Measurements from ENCODE around the gene TSBP1. TPM values are rescaled to one million over a fixed set of nuclear protein-coding genes. Genes with fewer than 3 reads are reported as not detected.

TSBP1 gene
- total and polyA plus RNA-seq, 9 of the 15 experiments (the other 6 are each of a cell fraction or from before 2014, with no cell fraction given): not detected

DNA sequence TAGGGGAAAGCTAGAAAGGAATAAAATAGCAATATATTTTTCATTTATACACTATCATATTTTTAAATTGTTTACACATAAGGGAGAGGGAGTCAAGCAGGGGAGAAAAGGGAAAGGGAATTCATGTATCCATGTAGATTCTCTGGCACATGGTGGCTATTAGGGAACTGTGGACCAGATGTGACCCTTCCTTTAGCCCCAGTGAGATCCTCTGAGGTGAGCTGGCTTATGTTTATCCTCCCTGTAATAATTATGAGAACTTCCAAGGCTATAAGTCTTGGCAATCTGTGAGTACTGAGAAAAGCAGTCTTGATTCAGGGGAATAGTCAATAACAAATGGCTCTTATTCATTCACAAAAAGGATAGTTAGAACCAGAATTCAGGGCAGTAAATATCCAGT is 42.6 kb downstream of the TSBP1 start (continued):
- TF ChIP-seq RBM25 (IDR thresholded peaks at IDR 0.05; ENCODE audit: low read depth, low read length, severe bottlenecking) (no peak), SRSF1 (IDR thresholded peaks at IDR 0.05; ENCODE audit: low read depth, low read length) (no peak)

DNA sequence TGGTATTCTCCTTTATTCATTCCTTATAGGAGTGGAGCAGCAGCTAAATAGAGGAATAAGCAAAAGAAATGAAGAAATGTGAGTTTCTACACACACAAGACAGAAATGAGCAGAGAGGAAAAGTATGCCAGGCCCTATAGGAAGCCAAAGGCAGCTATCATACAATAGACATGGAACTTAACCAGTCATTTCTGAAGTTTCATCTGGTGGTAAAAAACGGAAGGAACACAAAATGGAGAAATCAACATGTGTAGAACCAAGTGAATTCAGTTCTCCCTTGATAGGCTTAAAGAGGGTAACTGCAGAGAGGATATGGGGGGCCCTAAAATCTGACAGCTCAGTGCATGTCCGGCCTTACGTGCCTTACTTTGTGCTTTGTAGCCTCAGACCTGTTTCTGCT is 44.6 kb downstream of the TSBP1 start:
- POLR2A ChIA-PET: interaction anchor here (0.7 to 1.2 kb wide), 3 partner anchors 10 to 138 kb away, joined by 3 read pairs; no protein-coding TSS in a partner anchor
- no peak overlapping the region for H2AFZ ChIP-seq (ENCODE audit: low read depth, low read length)

DNA sequence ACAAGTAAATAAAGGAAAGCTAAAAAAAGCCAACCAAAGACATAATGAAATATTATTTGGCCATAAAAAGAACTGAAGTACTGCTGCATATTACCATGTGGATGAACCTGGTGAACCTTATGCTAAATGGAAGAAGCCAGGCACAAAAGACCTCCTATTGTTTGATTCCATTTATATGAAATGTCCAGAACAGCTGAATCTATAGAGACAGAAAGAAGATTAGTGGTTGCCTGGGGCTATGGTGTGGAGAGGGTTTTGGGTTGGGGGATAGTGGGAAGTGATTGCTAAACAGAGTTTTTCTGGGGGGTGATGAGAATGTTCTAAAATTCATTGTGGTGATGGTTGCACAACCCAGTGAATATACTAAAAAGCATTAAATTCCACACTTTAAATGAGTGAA is 53.2 kb downstream of the TSBP1 start:
- CTCF ChIA-PET (ENCODE audit: low intra/inter-chr PET ratio): no interaction called here
- no peak overlapping the region for H3K27ac ChIP-seq (ENCODE audit: extremely low read depth, low read depth, low read length)
- no peaks in the 10 kb centered on the region for H4K20me1 ChIP-seq (replicated peaks; ENCODE audit: control insufficient read depth, insufficient read depth, low read length)
- no peaks in the 10 kb centered on the region for H3K79me2 ChIP-seq (ENCODE audit: control insufficient read depth, insufficient read depth, low read length)
- H3K4me2 ChIP-seq (ENCODE audit: insufficient read depth, low read length): no peak overlapping the region
- no peak for ATAC-seq
- no peak overlapping the region for H3K9ac ChIP-seq (ENCODE audit: insufficient read depth in 1 of 2, low read depth in 2 of 2, low read length in 2 of 2)
- no peak for FAIRE-seq
- POLR2A ChIA-PET: no interaction called here
- no peak for DNase-seq (ENCODE audit: extremely low read depth in 1 of 4, low spot score in 3 of 4)
- no peaks in the 10 kb centered on the region for H3K9me1 ChIP-seq (ENCODE audit: control insufficient read depth, insufficient read depth, low read length)
- intact Hi-C loops (cut with micrococcal nuclease): no loop called here
- in situ Hi-C loops (cut with MboI): no loop called here
- H3K27me3 ChIP-seq (ENCODE audit: control insufficient read depth in 2 of 2, insufficient read depth in 2 of 2, low read length in 2 of 2): peaks cover 4 to 5% of the 10 kb centered on the region in 2 experiments
- H3K36me3 ChIP-seq (ENCODE audit: control insufficient read depth, insufficient read depth, low read length): no peaks in the 10 kb centered on the region
- TF ChIP-seq RBFOX2 (IDR thresholded peaks at IDR 0.05; ENCODE audit: low read depth, low read length): no peak
- TF ChIP-seq SAFB2 (IDR thresholded peaks at IDR 0.05; ENCODE audit: borderline replicate concordance, low read depth, low read length, severe bottlenecking): no peak
- TF ChIP-seq BDP1 (IDR thresholded peaks at IDR 0.05; ENCODE audit: insufficient read depth, insufficient read length): no peak
- no peak for TF ChIP-seq MCM2 (IDR thresholded peaks at IDR 0.05; ENCODE audit: low read depth)
- TF ChIP-seq NR2F6 (CRISPR knock-in tag; IDR thresholded peaks at IDR 0.05): no peak
- TF ChIP-seq ZNF57 (CRISPR knock-in tag; IDR thresholded peaks at IDR 0.05): no peak
- TF ChIP-seq CSDE1 (IDR thresholded peaks at IDR 0.05): no peak
- TF ChIP-seq, protein P1, sequence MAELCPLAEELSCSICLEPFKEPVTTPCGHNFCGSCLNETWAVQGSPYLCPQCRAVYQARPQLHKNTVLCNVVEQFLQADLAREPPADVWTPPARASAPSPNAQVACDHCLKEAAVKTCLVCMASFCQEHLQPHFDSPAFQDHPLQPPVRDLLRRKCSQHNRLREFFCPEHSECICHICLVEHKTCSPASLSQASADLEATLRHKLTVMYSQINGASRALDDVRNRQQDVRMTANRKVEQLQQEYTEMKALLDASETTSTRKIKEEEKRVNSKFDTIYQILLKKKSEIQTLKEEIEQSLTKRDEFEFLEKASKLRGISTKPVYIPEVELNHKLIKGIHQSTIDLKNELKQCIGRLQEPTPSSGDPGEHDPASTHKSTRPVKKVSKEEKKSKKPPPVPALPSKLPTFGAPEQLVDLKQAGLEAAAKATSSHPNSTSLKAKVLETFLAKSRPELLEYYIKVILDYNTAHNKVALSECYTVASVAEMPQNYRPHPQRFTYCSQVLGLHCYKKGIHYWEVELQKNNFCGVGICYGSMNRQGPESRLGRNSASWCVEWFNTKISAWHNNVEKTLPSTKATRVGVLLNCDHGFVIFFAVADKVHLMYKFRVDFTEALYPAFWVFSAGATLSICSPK (IDR thresholded peaks at IDR 0.05; ENCODE audit: borderline replicate concordance): no peak
- H3K9me3 ChIP-seq (replicated peaks; ENCODE audit: control insufficient read depth, insufficient read depth, low read depth, low read length): no peaks in the 10 kb centered on the region
- no peak overlapping the region for H3K4me3 ChIP-seq
- BruUV-seq (replicated peaks): no TSS peak
- no peak overlapping the region for H2AFZ ChIP-seq (ENCODE audit: low read depth, low read length)
- H3K4me1 ChIP-seq (replicated peaks in 1 of 2; ENCODE audit: control insufficient read depth in 2 of 2, insufficient read depth in 2 of 2, low read length in 2 of 2): no peaks in the 10 kb centered on the region; a peak in 1 of 5 replicates

More for the DNA sequence above, 44.6 kb downstream of the TSBP1 start:
- Histone ChIP-seq H3K79me2 (ENCODE audit: control insufficient read depth, insufficient read depth, low read length) (no peaks in the 10 kb centered on the region), H3K4me2 (ENCODE audit: insufficient read depth, low read length) (no peak overlapping the region), H3K4me3 (no peak overlapping the region), H3K9ac (ENCODE audit: insufficient read depth in 1 of 2, low read depth in 2 of 2, low read length in 2 of 2) (no peak overlapping the region), H3K9me3 (replicated peaks; ENCODE audit: control insufficient read depth, insufficient read depth, low read depth, low read length) (no peaks in the 10 kb centered on the region), H3K36me3 (ENCODE audit: control insufficient read depth, insufficient read depth, low read length) (no peaks in the 10 kb centered on the region), H4K20me1 (replicated peaks; ENCODE audit: control insufficient read depth, insufficient read depth, low read length) (no peaks in the 10 kb centered on the region), H3K27me3 (ENCODE audit: control insufficient read depth in 2 of 2, insufficient read depth in 2 of 2, low read length in 2 of 2) (peaks cover 5 to 12% of the 10 kb centered on the region in 2 experiments; a peak in 4 of 5 replicates), H3K4me1 (replicated peaks in 1 of 2; ENCODE audit: control insufficient read depth in 2 of 2, insufficient read depth in 2 of 2, low read length in 2 of 2) (no peaks in the 10 kb centered on the region), H3K9me1 (ENCODE audit: control insufficient read depth, insufficient read depth, low read length) (no peaks in the 10 kb centered on the region), H3K27ac (ENCODE audit: extremely low read depth, low read depth, low read length) (no peak overlapping the region)
- WGBS (ENCODE audit: insufficient coverage, low coverage, missing lambda C conversion rate): 4% methylated on average over 3 of the region's 3 CpGs
- intact Hi-C loops (cut with micrococcal nuclease): no loop called here
- CTCF ChIA-PET (ENCODE audit: low intra/inter-chr PET ratio): no interaction called here
- TF ChIP-seq ZNF354B (CRISPR knock-in tag; IDR thresholded peaks at IDR 0.05) (no peak), KLF6 (CRISPR knock-in tag; IDR thresholded peaks at IDR 0.05; ENCODE audit: borderline replicate concordance) (no peak)
- TF ChIP-seq, protein P2, sequence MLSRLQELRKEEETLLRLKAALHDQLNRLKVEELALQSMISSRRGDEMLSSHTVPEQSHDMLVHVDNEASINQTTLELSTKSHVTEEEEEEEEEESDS (CRISPR knock-in tag; IDR thresholded peaks at IDR 0.05): no peak
- DNase-seq (ENCODE audit: extremely low read depth in 1 of 4, low spot score in 3 of 4): no peak
- no peak for FAIRE-seq
- in situ Hi-C loops (cut with MboI): no loop called here
- BruUV-seq (replicated peaks): no TSS peak
- no peak for ATAC-seq

Measured in K562 (cell line).